IMR-90 (cell line): ENCODE measurements around the gene PLXNA4. TPM values are rescaled to one million over a fixed set of nuclear protein-coding genes. Genes with fewer than 3 reads are reported as not detected.

Experiments used
- ATAC-seq: fragments of 200-7000 bp; cut with Tn5 transposase; 2 replicates; pipeline ENCODE4 v1.9.1; 2020; ENCODE audit warnings: low read depth, mild to moderate bottlenecking, moderate library complexity
- BruUV-seq: library from RNA; stranded (reverse); fragments of 400-500 nt; replicated peaks from 2 replicates; lab custom pipeline; 2021; lab: Mats Ljungman, UMichigan
- CTCF ChIA-PET: fragments of 300-600 bp; formaldehyde crosslinking; extraction: SDS; loops from one replicate; lab custom pipeline; 2021; ENCODE audit warnings: antibody characterized with exemption; lab: Yijun Ruan, JAX
- POLR2A ChIA-PET: fragments of 300-600 bp; sonication (Branson Sonifier 250); formaldehyde crosslinking; loops from one replicate; lab custom pipeline; 2022; ENCODE audit warnings: antibody characterized with exemption; ENCODE audit not compliant: unreplicated experiment; lab: Charles Lee
- DNase-seq: peaks from one replicate; pipeline ENCODE4 v3.0.0; 2013
- H2AFZ ChIP-seq: replicated peaks from 2 replicates; pipeline ENCODE3; 2013; ENCODE audit warnings: low read length, mild to moderate bottlenecking; ENCODE audit not compliant: poor library complexity
- H2AK5ac ChIP-seq: 2 replicates; pipeline ENCODE4 v1.6.1; 2013; ENCODE audit warnings: low read depth, low read length, inconsistent platforms
- H2AK9ac ChIP-seq: replicated peaks from 2 replicates; pipeline ENCODE3; 2013; ENCODE audit warnings: mild to moderate bottlenecking, low read depth, low read length, moderate library complexity; ENCODE audit not compliant: poor library complexity
- H2BK120ac ChIP-seq: 2 replicates; pipeline ENCODE4 v1.6.1; 2013; ENCODE audit warnings: low read depth, low read length, inconsistent platforms
- H2BK15ac ChIP-seq: 3 replicates; pipeline ENCODE4 v1.6.1; 2013; ENCODE audit warnings: low read depth, low read length, inconsistent platforms
- H2BK20ac ChIP-seq: 2 replicates; pipeline ENCODE4 v1.6.1; 2013; ENCODE audit warnings: low read depth, mild to moderate bottlenecking, inconsistent platforms, low read length, moderate library complexity
- H2BK5ac ChIP-seq: 2 replicates; pipeline ENCODE4 v1.6.1; 2013; ENCODE audit warnings: mild to moderate bottlenecking, low read depth, low read length, inconsistent platforms; ENCODE audit not compliant: poor library complexity, severe bottlenecking
- H3K14ac ChIP-seq: replicated peaks from 2 replicates; pipeline ENCODE4 v1.6.1; 2013; ENCODE audit warnings: low read depth, low read length, inconsistent platforms
- H3K18ac ChIP-seq: 2 replicates; pipeline ENCODE4 v1.6.1; 2013; ENCODE audit warnings: low read depth, low read length, control low read depth
- H3K23ac ChIP-seq: 2 replicates; pipeline ENCODE4 v1.6.1; 2013; ENCODE audit warnings: low read depth, low read length, inconsistent platforms
- H3K27ac ChIP-seq: 2 replicates; pipeline ENCODE4 v1.5.1; 2013; ENCODE audit warnings: mild to moderate bottlenecking, control low read depth, low read length; ENCODE audit not compliant: insufficient read depth
- H3K27me3 ChIP-seq: 2 replicates; pipeline ENCODE4 v1.6.1; 2013; ENCODE audit warnings: low read length; ENCODE audit not compliant: control insufficient read depth, insufficient read depth
- H3K36me3 ChIP-seq: 2 replicates; pipeline ENCODE4 v1.6.1; 2013; ENCODE audit warnings: low read length, mixed read lengths; ENCODE audit not compliant: control insufficient read depth, insufficient read depth
- H3K4ac ChIP-seq: 2 replicates; pipeline ENCODE4 v1.6.1; 2013; ENCODE audit warnings: low read depth, low read length, inconsistent platforms
- H3K4me1 ChIP-seq: 2 replicates; pipeline ENCODE4 v1.6.1; 2013; ENCODE audit warnings: low read length, mixed read lengths; ENCODE audit not compliant: control insufficient read depth, insufficient read depth
- H3K4me2 ChIP-seq: 2 replicates; pipeline ENCODE4 v1.6.1; 2013; ENCODE audit warnings: low read depth, mild to moderate bottlenecking, control low read depth, low read length, moderate library complexity
- H3K4me3 ChIP-seq: 2 replicates; pipeline ENCODE4 v1.5.1; 2013; ENCODE audit warnings: low read depth, mild to moderate bottlenecking, control low read depth, low read length, moderate library complexity; ENCODE audit not compliant: insufficient read depth
- H3K56ac ChIP-seq: 2 replicates; pipeline ENCODE4 v1.6.1; 2013; ENCODE audit warnings: low read length, inconsistent platforms; ENCODE audit not compliant: insufficient read depth; ENCODE audit errors: extremely low read depth
- H3K79me1 ChIP-seq, 2 experiments: 2 replicates each; pipeline ENCODE4 v1.6.1; 2013; ENCODE audit warnings: low read length in 2 of 2, inconsistent platforms in 1 of 2, low read depth in 1 of 2
- H3K9ac ChIP-seq: 2 replicates; pipeline ENCODE4 v1.6.1; 2013; ENCODE audit warnings: low read depth, low read length, control low read depth
- H3K9me1 ChIP-seq: 2 replicates; pipeline ENCODE4 v1.6.1; 2013; ENCODE audit warnings: low read length, inconsistent platforms; ENCODE audit not compliant: insufficient read depth
- H3K9me3 ChIP-seq: 2 replicates; pipeline ENCODE4 v1.6.1; 2013; ENCODE audit warnings: low read length; ENCODE audit not compliant: control insufficient read depth, insufficient read depth
- H4K20me1 ChIP-seq: 2 replicates; pipeline ENCODE4 v1.6.1; 2013; ENCODE audit warnings: low read length, inconsistent platforms; ENCODE audit not compliant: insufficient read depth
- H4K5ac ChIP-seq: 2 replicates; pipeline ENCODE4 v1.6.1; 2013; ENCODE audit warnings: mild to moderate bottlenecking, low read depth, low read length, control low read depth
- H4K8ac ChIP-seq, 2 experiments: 2 replicates each; pipeline ENCODE4 v1.6.1; 2013; ENCODE audit warnings: low read depth in 2 of 2, low read length in 2 of 2, control low read depth in 1 of 2, inconsistent platforms in 1 of 2
- H4K91ac ChIP-seq: 2 replicates; pipeline ENCODE4 v1.6.1; 2013; ENCODE audit warnings: low read depth, low read length, inconsistent platforms; ENCODE audit not compliant: insufficient read depth
- BHLHE40 ChIP-seq: fragments of 150-350 bp; IDR thresholded peaks from 2 replicates; pipeline ENCODE4 v1.6.1; 2016; ENCODE audit warnings: mild to moderate bottlenecking, low read depth, low read length
- CEBPB ChIP-seq: IDR thresholded peaks from 2 replicates; pipeline ENCODE4 v1.6.1; 2012; ENCODE audit warnings: low read depth, low read length, improper control_type of control experiment
- CHD1 ChIP-seq: IDR thresholded peaks from 2 replicates; pipeline ENCODE4 v1.6.1; 2012; ENCODE audit warnings: low read depth, low read length, improper control_type of control experiment
- CTCF ChIP-seq: conservative IDR thresholded peaks from 2 replicates; pipeline ENCODE4 v1.5.1; 2012; ENCODE audit warnings: mild to moderate bottlenecking, low read depth, low read length, improper control_type of control experiment
- FOS ChIP-seq: fragments of 150-350 bp; IDR thresholded peaks from 2 replicates; pipeline ENCODE4 v1.6.1; 2016; ENCODE audit warnings: low read depth, low read length
- MAFK ChIP-seq: IDR thresholded peaks from 2 replicates; pipeline ENCODE4 v1.6.1; 2012; ENCODE audit warnings: low read depth, low read length, improper control_type of control experiment
- MAZ ChIP-seq: IDR thresholded peaks from 2 replicates; pipeline ENCODE4 v1.6.1; 2012; ENCODE audit warnings: low read depth, mild to moderate bottlenecking, low read length, improper control_type of control experiment, moderate library complexity, borderline replicate concordance
- MXI1 ChIP-seq: IDR thresholded peaks from 2 replicates; pipeline ENCODE4 v1.6.1; 2012; ENCODE audit warnings: low read depth, mild to moderate bottlenecking, low read length, moderate library complexity, borderline replicate concordance
- NFE2L2 ChIP-seq: fragments of 150-350 bp; IDR thresholded peaks from 2 replicates; pipeline ENCODE4 v1.6.1; 2016; ENCODE audit warnings: low read depth, mild to moderate bottlenecking, low read length
- POLR2A ChIP-seq: IDR thresholded peaks from 2 replicates; pipeline ENCODE4 v1.6.1; 2012; ENCODE audit warnings: mild to moderate bottlenecking, low read depth, low read length
- RAD21 ChIP-seq: IDR thresholded peaks from 2 replicates; pipeline ENCODE4 v1.6.1; 2012; ENCODE audit warnings: low read length, improper control_type of control experiment
- RCOR1 ChIP-seq: IDR thresholded peaks from 2 replicates; pipeline ENCODE4 v1.6.1; 2012; ENCODE audit warnings: mild to moderate bottlenecking, low read length, improper control_type of control experiment; ENCODE audit not compliant: insufficient replicate concordance
- RFX5 ChIP-seq: IDR thresholded peaks from 2 replicates; pipeline ENCODE4 v1.8.0; 2012; ENCODE audit warnings: low read depth, mild to moderate bottlenecking, low read length, moderate library complexity
- SMC3 ChIP-seq: fragments of 150-350 bp; IDR thresholded peaks from 2 replicates; pipeline ENCODE4 v1.6.1; 2016; ENCODE audit warnings: low read depth, mild to moderate bottlenecking, antibody characterized with exemption, low read length, moderate library complexity
- USF2 ChIP-seq: fragments of 150-350 bp; IDR thresholded peaks from 2 replicates; pipeline ENCODE4 v1.6.1; 2017; ENCODE audit warnings: mild to moderate bottlenecking, antibody characterized with exemption, low read length, low read depth
- WGBS, 2 experiments: methylation state at CpG; one replicate each; pipeline versions ENCODE4 v1.1.5 to v1.1.7; 2013; ENCODE audit warnings: missing lambda C conversion rate in 2 of 2; ENCODE audit not compliant: insufficient read length in 1 of 2; ENCODE audit errors: extremely low coverage in 2 of 2; 5-methylcytosine and 5-hydroxymethylcytosine counted together
- dilution Hi-C: fragments of 300-500 bp; cut with HindIII; formaldehyde crosslinking; loops from one replicate; pipeline ENCODE4 v1.14.3; 2018; ENCODE audit warnings: low sequenced_read_pairs; ENCODE audit not compliant: unreplicated experiment
- in situ Hi-C: fragments of 300-500 bp; cut with MboI; formaldehyde crosslinking; loops from 3 replicates; pipeline ENCODE4 v1.14.3; 2019; ENCODE audit warnings: low sequenced_read_pairs, inconsistent platforms, mixed read lengths
- intact Hi-C: fragments of 100-400 bp; cut with micrococcal nuclease; formaldehyde crosslinking; loops from 2 replicates; pipeline ENCODE4 v1.10.0; 2022
- polyA plus RNA-seq, 3 experiments: library from polyadenylated mRNA; depleted of rRNA; stranded (reverse); fragments of >200 nt; gene quantifications; 2 replicates each; pipeline ENCODE4 v1.2.3, GENCODE V29; 2012; ENCODE audit warnings: low replicate concordance in 1 of 3
- total RNA-seq: library from RNA; depleted of rRNA; stranded (reverse); fragments of >200 nt; gene quantifications from 2 replicates; pipeline ENCODE4 v1.2.3, GENCODE V29; 2012
- TF ChIP-seq, protein P1 (sequence below): fragments of 150-350 bp; IDR thresholded peaks from 2 replicates; pipeline ENCODE4 v1.6.1; 2016; ENCODE audit warnings: low read depth, mild to moderate bottlenecking, low read length, moderate library complexity, borderline replicate concordance

Gene PLXNA4
- total and polyA plus RNA-seq, 2 of the 4 experiments (the other 2 are of a cell fraction), result under 0.01 TPM

- H2AK9ac ChIP-seq, result no peak overlapping the region
- H3K4me1 ChIP-seq, result no peaks in the 10 kb centered on the region
- H3K4me2 ChIP-seq, result no peak overlapping the region
- in situ Hi-C loops (no loop called here), intact Hi-C loops (no loop called here), dilution Hi-C loops (no loop called here)
- no peak for TF ChIP-seq RAD21
- TF ChIP-seq SMC3, result no peak
- no peak for TF ChIP-seq RFX5
- no peak for TF ChIP-seq RCOR1
- no peak for TF ChIP-seq USF2
- TF ChIP-seq NFE2L2, result no peak
- no peak for TF ChIP-seq BHLHE40
- no peak for TF ChIP-seq POLR2A
- TF ChIP-seq MXI1, result no peak
- no peak for TF ChIP-seq CHD1
- no peak for TF ChIP-seq CTCF
- TF ChIP-seq, protein P1, sequence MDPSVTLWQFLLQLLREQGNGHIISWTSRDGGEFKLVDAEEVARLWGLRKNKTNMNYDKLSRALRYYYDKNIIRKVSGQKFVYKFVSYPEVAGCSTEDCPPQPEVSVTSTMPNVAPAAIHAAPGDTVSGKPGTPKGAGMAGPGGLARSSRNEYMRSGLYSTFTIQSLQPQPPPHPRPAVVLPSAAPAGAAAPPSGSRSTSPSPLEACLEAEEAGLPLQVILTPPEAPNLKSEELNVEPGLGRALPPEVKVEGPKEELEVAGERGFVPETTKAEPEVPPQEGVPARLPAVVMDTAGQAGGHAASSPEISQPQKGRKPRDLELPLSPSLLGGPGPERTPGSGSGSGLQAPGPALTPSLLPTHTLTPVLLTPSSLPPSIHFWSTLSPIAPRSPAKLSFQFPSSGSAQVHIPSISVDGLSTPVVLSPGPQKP, result no peak
- TF ChIP-seq MAFK, result no peak
- TF ChIP-seq CEBPB, result no peak
- TF ChIP-seq MAZ, result no peak
- no peak for TF ChIP-seq FOS
- no peak overlapping the region for H3K27ac ChIP-seq
- H3K14ac ChIP-seq, result no peak overlapping the region
- no peak overlapping the region for H3K9ac ChIP-seq
- H3K18ac ChIP-seq, result no peak overlapping the region
- no peak overlapping the region for H2BK5ac ChIP-seq
- POLR2A ChIA-PET, result no interaction called here
- H3K23ac ChIP-seq, result no peak overlapping the region
- no peak overlapping the region for H2BK120ac ChIP-seq
- H4K20me1 ChIP-seq, result no peaks in the 10 kb centered on the region
- no peak overlapping the region for H3K4me3 ChIP-seq
- no peak overlapping the region for H4K91ac ChIP-seq
- no TSS peak for BruUV-seq
- DNase-seq, result no peak
- H4K8ac ChIP-seq, result no peak overlapping the region
- H4K5ac ChIP-seq, result no peak overlapping the region
- H3K56ac ChIP-seq, result no peak overlapping the region
- ATAC-seq, result no peak
- H2AFZ ChIP-seq, result no peak overlapping the region
- H3K4ac ChIP-seq, result no peak overlapping the region
- no peak overlapping the region for H2BK15ac ChIP-seq
- no peaks in the 10 kb centered on the region for H3K9me3 ChIP-seq
- no CpG with 5 or more reads among the region's 4 CpGs for WGBS, 2 experiments
- no peaks in the 10 kb centered on the region for H3K27me3 ChIP-seq
- no peaks in the 10 kb centered on the region for H3K36me3 ChIP-seq
- no peak overlapping the region for H2BK20ac ChIP-seq
- no peaks in the 10 kb centered on the region for H3K9me1 ChIP-seq
- no peak overlapping the region for H2AK5ac ChIP-seq
- CTCF ChIA-PET, result no interaction called here
- H3K79me1 ChIP-seq, result no peaks in the 10 kb centered on the region
Measured at GRCh38 chr7:132200141-132200540, 376.1 kb downstream of the PLXNA4 start.
